Measurements from ENCODE around the gene BCAR3.

GRCh38 chr1:93617670-93618499 is 63.8 kb downstream of the BCAR3 start:
- no peak for TF ChIP-seq POLR2A (IDR thresholded peaks at IDR 0.05)
- TF ChIP-seq CTCF (IDR thresholded peaks at IDR 0.05) = no peak
